Cardiac fibroblast (primary cell): ENCODE measurements around the gene PAK1IP1.

Experiments
- DNase-seq, 2 donors: peaks; one replicate each; pipeline versions ENCODE4 v3.0.0 to v3.0.0-alpha.2; 2010; ENCODE audit warnings: low read depth in 2 of 2
- H3K4me3 ChIP-seq, 2 donors: replicated peaks in 1 of 2; 1 replicate in 1 of 2; 2 replicates in 1 of 2; pipeline ENCODE4 v1.5.1; 2011; ENCODE audit warnings: low read depth in 2 of 2, low read length in 2 of 2, mild to moderate bottlenecking in 2 of 2, moderate library complexity in 1 of 2
- CTCF ChIP-seq: IDR thresholded peaks from one replicate; pipeline ENCODE4 v1.5.1; 2011; ENCODE audit warnings: low read depth, mild to moderate bottlenecking, low read length, inconsistent platforms

The PAK1IP1 gene

GRCh38 chr6:10721850-10722569 is 27.2 kb downstream of the PAK1IP1 start:
- no peak for TF ChIP-seq CTCF
- peak overlapping the region; percentile 66 to 71 for H3K4me3 ChIP-seq

GRCh38 chr6:10722570-10722819 is 27.7 kb downstream of the PAK1IP1 start:
- DNase-seq: no peak
- peak overlapping the region; percentile 66 to 71 for H3K4me3 ChIP-seq
- TF ChIP-seq CTCF: no peak

More at GRCh38 chr6:10721850-10722569, 27.2 kb downstream of the PAK1IP1 start:
- no peak for DNase-seq

GRCh38 chr6:10722820-10723566 is 28.2 kb downstream of the PAK1IP1 start, which contains the start of gene TMEM14C:
TMEM14C (plus strand) TSS chr6:10723070; CDS start chr6:10724614, 1,544 bp downstream.
- peak within 1 kb of the TSS; percentile 66 to 71 for H3K4me3 ChIP-seq
- TF ChIP-seq CTCF: no peak
- DNase-seq: peak; percentile 98 to 99

DNA sequence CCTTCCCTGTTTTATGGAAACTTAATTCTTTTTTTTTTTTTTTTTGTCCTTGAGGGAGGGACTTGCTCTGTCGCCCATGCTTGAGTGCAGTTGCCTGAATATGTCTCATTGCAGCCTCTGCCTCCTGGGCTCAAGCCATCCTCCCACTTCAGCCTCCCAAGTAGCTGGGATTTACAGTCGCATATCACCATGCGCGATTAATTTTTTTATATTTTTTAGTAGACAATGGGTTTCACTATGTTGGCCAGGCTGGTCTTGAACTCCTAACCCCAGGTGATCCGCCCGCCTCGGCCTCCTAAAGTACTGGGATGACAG is 28.8 kb downstream of the PAK1IP1 start:
- no peak for TF ChIP-seq CTCF
- DNase-seq: peak in 1 of 2 donors; percentile 33
- H3K4me3 ChIP-seq: peak overlapping the region; percentile 66 to 71

DNA sequence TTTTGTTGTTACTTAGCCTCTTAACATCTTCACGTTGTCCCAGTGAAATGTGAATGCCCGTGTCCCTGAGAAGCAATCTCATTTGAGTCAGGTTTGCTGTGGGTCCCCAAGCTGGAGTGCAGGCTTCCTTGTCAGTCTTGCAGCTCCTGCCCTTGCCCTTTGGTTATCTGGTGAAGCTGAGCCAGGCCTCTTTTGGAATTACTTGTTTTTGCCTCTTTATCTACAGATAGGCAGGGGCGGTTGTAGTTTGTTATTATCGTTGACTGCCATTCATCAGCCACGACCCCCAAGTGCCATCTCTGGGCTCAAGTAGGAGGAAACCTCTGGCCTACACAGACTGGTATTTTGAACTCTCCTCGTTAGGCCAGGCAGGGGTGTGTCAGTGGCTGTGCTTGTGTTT is 30.3 kb downstream of the PAK1IP1 start:
- no peak overlapping the region for H3K4me3 ChIP-seq
- no peak for DNase-seq
- TF ChIP-seq CTCF: no peak

DNA sequence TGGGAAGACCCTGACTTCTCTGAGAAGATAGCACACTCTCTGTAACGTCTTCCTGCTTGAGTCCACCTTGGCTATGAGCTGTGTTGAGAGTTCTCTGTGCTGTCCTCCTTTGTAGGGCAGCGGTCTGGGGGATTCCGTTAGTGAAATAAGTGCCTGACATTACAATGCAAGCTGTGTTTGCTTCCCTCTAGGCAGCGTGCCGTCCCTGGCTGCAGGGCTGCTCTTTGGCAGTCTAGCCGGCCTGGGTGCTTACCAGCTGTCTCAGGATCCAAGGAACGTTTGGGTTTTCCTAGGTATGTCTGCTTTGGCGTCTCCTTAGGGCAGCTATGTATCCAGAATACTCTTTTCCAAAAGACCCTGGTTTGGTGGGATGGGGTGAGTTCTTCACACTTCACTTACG is 30.9 kb downstream of the PAK1IP1 start:
- H3K4me3 ChIP-seq: no peak overlapping the region
- no peak for TF ChIP-seq CTCF
- DNase-seq: no peak
